ENCODE measurements around the gene PRSS12.
A peak's percentile ranks its signal among the peaks of the same experiment; 100 is the strongest.
"Not testable (repeated sequence)": the region's sequence is repeated elsewhere in the genome, so short reads cannot be mapped to it uniquely, and the experiment has no call there.

Gene PRSS12

GRCh38 chr4:118277243-118277642 is 75.6 kb downstream of the PRSS12 start:
- H3K4me3 ChIP-seq (ENCODE audit: low read depth, low read length): no peak overlapping the region
- TF ChIP-seq CTCF (IDR thresholded peaks at IDR 0.05; ENCODE audit: borderline replicate concordance, insufficient read depth, low read depth, low read length): no peak

DNA sequence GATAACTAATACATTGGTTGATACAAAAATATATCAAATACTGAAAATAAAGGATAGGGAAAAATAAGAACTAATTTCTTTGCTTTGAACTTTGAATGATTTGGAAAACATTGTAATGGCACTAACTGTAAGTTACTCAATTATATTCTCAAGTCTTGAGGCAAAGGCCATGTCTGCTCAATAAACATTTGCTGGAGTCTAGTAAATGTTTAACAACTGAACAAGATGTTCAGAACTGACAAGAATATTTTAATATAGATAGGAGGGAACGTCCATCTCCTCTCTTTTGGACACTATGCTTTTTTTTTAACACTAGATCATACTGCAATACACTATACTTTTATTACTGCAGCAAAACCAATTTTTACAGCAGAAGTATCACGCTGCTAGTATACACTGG is 76.2 kb downstream of the PRSS12 start:
- no peak for TF ChIP-seq CTCF (IDR thresholded peaks at IDR 0.05; ENCODE audit: borderline replicate concordance, insufficient read depth, low read depth, low read length)
- H3K4me3 ChIP-seq (ENCODE audit: low read depth, low read length): no peak overlapping the region

- TF ChIP-seq CTCF (IDR thresholded peaks at IDR 0.05; ENCODE audit: borderline replicate concordance, insufficient read depth, low read depth, low read length): no peak
- no peak overlapping the region for H3K4me3 ChIP-seq (ENCODE audit: low read depth, low read length)
Measured at GRCh38 chr4:118273642-118274041, 79.2 kb downstream of the PRSS12 start.

DNA sequence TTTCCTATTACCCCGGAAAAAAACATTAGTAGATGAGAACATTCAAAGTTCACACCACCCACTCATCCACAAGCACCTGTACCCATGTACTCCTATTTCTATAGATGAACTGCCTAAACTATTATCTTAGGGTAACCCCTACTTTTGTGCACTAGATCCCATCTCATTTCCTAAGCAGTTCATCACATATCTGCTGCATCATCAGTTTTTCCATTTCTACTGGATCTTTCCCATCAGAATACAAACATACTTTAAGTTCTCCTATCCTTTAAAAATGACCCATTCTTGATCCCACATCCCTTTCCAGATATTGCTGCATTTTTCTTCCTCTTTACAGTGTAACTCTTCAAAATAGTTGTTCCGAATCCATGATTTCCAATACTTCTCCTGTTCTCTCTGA is 81.0 kb downstream of the PRSS12 start:
- no peak for TF ChIP-seq CTCF (IDR thresholded peaks at IDR 0.05; ENCODE audit: borderline replicate concordance, insufficient read depth, low read depth, low read length)
- no peak overlapping the region for H3K4me3 ChIP-seq (ENCODE audit: low read depth, low read length)

GRCh38 chr4:118270492-118270891 is 82.3 kb downstream of the PRSS12 start:
- H3K4me3 ChIP-seq (ENCODE audit: low read depth, low read length): no peak overlapping the region
- peak; percentile 21; the same call in 1 of the 2 replicates for TF ChIP-seq CTCF (IDR thresholded peaks at IDR 0.05; ENCODE audit: borderline replicate concordance, insufficient read depth, low read depth, low read length)

DNA sequence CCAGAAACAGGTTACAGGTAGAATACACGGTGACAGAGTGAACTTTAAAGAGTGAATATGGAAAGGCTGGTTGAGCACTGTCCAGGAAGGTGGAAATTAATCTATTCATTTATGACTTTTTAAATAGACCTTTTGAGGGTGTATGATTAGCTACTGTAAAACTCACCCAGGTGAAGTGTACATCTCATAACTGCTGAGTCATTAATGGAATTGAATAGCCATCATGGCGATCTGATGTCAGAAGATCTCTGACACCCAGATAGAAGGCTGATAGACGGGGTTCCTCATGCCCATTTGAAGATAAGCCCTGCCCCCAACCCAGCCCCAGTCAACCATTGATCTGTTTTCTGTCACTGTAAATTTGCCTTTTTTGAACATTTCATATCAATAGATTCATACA is 84.0 kb downstream of the PRSS12 start:
- H3K4me3 ChIP-seq (ENCODE audit: low read depth, low read length): no peak overlapping the region
- no peak for TF ChIP-seq CTCF (IDR thresholded peaks at IDR 0.05; ENCODE audit: borderline replicate concordance, insufficient read depth, low read depth, low read length)

DNA sequence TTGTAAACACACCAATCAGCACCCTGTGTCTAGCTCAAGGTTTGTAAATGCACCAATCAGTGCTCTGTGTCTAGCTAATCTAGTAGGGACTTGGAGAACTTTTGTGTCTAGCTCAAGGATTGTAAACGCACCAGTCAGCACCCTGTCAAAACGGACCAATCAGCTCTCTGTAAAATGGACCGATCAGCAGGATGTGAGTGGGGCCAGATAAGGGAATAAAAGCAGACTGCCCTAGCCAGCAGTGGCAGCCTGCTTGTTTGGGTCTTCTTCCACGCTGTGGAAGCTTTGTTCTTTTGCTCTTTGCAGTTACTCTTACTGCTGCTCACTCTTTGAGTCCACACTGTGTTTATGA is 86.7 kb downstream of the PRSS12 start:
- H3K4me3 ChIP-seq (ENCODE audit: low read depth, low read length): not testable (repeated sequence)
